HG02884 (cell line): ENCODE data around the gene ZNF639.
"Not testable (repeated sequence)": the region's sequence is repeated elsewhere in the genome, so short reads cannot be mapped to it uniquely, and the experiment has no call there.

ENCODE experiments used
- ATAC-seq: cut with Tn5 transposase; IDR thresholded peaks from one replicate; pipeline ENCODE4 v1.9.1; 2021; ENCODE audit warnings: mild to moderate bottlenecking, moderate library complexity; ENCODE audit not compliant: unreplicated experiment

ZNF639 gene, protein sequence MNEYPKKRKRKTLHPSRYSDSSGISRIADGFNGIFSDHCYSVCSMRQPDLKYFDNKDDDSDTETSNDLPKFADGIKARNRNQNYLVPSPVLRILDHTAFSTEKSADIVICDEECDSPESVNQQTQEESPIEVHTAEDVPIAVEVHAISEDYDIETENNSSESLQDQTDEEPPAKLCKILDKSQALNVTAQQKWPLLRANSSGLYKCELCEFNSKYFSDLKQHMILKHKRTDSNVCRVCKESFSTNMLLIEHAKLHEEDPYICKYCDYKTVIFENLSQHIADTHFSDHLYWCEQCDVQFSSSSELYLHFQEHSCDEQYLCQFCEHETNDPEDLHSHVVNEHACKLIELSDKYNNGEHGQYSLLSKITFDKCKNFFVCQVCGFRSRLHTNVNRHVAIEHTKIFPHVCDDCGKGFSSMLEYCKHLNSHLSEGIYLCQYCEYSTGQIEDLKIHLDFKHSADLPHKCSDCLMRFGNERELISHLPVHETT

DNA sequence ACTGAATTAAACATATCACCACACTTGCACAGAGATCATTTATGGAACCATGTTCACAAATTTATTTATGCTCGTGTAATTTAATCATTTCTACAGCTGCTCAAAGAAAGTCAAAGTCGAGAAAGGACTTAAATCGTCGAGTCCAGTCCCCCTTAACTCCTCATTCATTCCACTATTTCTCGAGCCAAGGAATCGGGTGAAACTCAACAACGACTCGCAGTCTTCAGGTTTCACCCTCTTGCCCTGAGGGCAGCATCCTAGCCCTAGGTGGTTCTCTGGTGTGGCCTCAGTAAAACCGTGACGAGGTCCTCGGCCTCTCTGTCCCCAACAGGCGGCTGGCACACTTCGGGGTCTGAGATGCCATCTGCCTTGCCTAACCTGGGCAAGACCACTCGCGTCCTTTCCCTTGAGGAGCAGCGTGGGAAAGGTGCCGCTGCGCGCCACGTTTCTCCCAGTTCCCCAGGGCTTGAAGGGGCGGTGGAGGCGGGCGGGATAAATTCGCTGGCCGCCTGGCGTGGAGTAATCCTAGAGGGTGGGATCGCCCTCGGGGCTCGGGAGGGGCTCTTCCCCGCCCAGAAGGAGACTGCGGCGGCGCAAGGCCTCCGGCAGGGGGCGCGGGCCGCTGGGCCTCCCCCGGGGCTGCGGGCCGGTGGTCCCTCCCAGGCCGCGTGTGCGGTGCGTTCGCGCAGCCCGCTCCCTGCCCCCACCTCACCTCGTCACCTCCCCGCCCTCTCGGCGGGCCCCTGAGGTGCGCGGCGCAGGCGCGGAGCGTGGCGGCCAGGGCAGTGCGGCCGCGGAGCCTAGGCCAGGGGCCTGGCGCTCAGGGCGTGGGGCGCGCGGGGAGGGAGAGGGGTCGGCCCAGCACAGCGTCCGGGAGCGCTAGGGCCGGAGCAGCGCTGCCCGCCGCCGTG lies at the start of gene ZNF639:
TSS of gene ZNF639 (plus strand) at position 746 of the 911 bp plus-strand sequence. CDS start 5,263 bp downstream, outside the sequence.
- peak; percentile 63 for ATAC-seq

DNA sequence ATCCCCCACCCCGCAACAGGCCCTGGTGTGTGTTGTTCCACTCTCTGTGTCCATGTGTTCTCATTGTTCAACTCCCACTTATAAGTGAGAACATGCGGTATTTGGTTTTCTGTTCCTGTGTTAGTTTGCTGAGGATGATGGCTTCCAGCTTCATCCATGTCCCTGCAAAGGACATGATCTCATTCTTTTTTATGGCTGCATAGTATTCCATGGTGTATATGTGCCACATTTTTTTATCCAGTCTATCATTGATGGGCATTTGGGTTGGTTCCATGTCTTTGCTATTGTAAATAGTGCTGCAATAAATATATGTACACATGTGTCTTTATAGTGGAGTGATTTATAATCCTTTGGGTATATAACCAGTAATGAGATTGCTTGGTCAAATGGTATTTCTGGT lies 48.4 kb upstream of the ZNF639 start:
- not testable (repeated sequence) for ATAC-seq

DNA sequence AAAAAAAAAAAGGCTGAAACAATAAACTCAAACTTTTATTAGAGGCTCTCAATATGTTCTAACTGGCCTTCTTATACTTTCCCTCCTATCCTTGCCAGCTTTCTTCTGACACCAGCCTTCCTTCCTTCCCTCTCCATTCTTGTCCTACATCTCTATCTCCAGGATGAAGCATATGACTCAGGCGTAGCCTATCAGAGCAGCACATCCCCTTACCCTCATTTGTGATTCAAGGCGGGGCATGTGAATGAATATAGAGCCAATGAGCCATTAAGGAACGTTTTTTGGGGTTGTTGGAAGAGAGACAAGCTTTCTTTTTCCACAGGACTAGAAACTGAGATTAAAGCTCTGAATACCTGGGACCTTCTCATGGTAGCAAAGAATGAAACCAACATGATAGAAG lies 46.8 kb upstream of the ZNF639 start:
- ATAC-seq: no peak

DNA sequence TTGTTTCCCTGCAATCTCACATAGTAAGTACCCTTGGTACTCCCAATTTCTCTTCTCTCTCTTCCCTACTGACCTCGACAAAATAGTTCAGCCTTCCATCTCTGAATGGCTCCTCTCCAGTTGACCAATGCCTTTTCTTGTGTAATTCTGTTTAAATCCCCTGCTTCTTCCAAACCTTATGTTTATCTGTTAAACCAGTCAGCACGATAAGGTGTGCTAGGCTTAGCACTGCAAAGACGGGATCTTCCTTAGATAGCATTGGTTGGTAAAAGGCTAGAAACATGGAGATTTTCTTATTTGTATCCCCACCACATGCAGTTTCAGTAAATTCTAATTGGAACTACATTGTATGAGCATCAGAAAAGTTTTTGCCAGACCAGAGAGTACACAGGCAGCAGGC lies 46.1 kb upstream of the ZNF639 start:
- ATAC-seq: no peak

DNA sequence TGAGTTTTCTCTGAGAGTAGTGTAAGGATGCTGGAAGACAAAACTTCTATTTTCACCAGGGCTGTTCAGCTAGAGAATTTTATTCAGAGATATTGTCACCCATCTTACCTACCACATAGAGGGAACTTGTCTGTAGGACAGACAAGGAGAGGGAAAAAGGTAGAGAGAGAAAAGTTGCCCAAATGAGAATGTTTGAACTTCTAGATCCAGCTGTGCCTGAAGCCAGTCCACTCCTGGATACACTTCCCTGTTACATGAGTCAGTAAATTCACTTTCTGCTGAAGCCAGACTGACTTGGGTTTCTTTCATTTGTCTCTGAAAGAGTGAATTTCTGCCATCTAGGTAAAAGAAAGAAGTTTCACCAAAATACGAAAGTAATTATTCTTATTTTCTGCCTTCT lies 44.7 kb upstream of the ZNF639 start:
- ATAC-seq: no peak

DNA sequence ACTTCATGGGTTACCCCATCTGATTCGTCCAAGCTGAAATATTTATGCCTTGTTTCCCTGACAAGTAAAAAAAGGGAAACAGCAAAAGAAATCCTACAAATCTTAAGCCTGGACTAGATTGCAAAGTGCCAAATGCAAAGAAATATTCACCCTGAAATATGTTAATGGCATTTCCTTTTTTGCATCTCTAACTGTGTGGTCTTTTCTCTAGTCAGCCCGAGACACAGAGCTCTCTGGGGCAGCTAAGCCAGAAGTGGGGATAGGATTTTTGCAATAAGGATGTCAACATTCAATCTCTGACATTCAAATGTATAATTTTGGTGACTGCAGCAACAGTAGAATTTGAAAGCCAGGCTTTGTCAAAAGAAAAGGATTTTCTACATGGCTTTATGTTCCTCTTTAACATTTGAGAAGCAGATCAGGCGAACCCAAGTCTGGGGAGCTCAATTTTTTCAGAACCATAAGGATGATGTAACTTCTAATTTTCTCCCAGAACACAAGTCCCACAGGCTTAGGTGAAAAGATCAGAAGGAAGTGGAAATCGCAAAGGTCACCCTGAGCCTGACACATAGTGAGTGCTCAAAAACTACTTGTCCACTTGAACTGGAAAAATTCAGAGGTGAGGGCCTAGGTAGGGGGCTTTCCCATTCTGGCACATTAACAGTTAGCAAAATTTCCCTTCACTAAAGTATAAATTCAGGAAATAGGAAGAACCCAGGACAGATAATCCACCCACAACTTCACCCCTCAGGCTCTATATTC lies 43.7 kb upstream of the ZNF639 start:
- no peak for ATAC-seq

DNA sequence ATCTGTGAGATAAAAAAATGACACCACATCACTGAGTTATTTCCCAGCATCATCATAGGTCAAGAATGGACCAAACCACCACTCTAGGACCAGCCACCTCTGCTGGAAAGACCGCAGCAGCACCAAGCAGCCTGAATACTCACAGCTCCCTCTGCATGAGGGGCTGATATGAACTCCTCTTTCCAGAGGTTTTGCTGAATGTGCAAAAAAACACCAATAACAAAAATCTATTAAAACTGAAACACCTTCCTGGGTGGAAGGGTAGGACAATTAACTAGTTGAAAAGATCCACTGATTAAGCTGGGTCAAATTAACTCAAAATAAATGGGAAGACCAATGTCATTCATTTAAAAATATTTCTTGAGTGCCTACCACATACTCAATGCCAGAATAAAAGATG lies 43.0 kb upstream of the ZNF639 start:
- no peak for ATAC-seq

DNA sequence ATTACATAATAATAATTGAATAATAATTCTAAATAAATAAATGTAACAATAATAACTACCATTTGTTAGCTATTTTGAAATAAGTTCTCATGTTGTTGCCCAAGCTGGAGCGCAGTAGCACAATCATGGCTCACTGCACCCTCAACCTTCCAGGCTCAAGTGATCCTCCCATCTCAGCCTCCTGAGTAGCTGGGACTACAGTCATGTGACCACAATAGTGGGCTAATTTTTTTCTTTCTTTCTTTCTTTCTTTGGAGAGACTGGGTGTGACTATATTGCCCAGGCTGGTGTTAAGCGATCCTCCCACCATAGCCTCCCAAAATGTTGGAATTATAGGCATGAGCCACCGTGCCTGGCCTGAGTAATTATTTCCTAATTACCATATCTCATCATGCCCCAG lies 41.0 kb upstream of the ZNF639 start:
- no peak for ATAC-seq

DNA sequence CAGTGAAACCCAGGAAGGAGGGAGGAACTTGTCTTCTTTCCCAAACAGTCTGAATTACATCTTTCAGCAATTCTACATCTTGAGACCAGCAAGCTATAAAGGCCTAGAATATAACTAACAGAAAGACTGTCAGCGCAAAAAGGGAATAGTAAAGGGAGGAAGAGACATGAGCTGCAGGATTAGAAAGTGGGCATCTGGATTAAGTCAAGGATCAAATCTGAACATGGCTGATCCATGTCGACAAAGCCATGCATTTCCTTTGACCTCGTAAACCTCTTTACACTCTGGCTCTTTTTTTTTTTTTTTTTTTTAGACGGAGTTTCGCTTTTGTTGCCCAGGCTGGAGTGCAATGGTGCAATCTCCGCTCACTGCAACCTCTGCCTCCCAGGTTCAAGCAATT lies 36.5 kb upstream of the ZNF639 start:
- no peak for ATAC-seq

DNA sequence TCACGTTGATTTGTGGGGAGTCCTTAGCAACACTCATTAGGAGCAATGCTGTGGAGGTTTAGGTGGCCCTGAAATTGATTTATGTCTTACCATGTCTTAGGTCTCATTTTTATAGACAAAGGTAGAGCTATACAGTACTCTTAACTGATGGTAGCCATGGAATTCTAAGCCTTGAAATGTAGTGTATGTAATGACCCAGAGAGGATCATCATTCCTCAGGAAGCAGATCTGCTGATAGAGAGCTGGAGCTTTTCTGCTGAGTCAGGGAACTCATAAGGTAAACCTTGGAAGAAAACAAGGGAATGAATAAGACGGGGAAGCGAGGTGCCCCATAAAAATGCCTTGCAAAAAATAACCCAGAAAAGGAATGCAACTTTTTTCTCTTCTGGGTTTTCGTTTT lies 34.0 kb upstream of the ZNF639 start:
- ATAC-seq: no peak

DNA sequence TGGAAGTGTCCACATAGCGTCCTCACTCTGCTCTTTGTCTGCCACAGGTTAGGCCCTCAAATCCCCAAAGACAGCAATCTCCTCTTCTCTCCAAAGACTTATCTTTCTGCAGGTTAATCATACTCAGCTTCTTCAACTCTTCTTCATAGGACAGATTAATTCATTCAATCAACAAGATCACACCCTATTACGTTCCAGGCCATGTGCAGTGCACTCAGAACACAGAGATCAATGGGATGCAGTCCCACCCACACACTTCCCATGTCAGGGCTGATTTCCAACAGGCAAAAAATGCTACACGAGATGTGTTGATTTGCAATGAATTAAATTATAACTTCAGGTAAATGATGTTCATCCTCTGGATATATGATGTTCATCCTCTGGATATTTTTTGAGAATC lies 33.5 kb upstream of the ZNF639 start:
- no peak for ATAC-seq

DNA sequence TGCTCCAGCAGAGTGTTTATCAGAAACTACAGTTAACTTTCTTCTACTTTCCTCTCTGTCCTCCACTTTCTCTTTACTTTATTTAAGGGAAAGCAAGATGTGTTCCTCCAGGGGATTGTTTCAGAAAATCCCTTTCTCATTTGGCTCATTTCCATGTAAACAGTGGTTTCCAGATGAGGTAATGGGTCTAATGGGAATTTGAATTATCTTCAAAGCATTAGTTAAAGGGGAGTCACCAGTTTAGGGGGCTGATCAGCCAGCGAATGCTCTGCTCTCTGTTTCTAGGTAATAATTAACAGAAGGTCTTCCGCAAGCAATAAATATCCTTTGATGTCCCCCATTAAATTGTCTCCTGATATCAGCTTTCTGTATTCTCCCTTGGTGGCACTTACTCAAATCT lies 30.4 kb upstream of the ZNF639 start:
- no peak for ATAC-seq

DNA sequence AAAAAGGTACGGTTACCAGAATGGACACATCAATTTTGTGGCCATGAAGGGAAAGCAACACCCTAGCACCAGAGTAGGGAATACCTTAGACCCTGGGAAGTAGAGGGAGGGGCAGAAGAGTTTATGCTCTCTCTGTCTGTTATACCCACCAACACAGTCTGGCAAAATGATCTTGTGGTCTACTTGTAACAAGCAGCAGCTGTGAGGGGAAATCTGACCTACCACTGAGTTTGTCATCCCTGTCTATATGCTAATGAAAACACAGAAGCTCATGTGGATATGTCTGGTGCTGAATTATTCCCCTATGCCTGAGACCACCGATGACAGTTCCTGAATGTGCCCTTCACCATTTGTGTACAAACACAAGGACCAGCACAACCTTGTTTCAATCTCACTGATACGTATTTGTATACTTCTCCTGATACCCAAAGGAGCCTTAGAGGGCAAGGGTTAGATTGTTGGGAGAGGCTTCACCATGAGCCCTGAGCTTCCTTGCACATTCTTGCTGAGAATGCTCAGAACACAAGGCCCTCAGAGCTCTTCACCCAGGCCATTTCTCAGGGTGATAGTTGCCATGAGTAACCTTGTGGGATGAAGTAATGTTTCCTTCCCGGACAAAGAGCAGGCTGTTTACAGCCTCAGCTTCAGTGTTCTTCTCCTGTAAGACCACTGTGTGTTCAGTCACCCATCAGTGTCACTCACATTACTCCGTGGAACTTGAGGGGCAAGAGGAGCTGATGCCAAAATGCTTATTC lies 24.7 kb upstream of the ZNF639 start:
- ATAC-seq: no peak

DNA sequence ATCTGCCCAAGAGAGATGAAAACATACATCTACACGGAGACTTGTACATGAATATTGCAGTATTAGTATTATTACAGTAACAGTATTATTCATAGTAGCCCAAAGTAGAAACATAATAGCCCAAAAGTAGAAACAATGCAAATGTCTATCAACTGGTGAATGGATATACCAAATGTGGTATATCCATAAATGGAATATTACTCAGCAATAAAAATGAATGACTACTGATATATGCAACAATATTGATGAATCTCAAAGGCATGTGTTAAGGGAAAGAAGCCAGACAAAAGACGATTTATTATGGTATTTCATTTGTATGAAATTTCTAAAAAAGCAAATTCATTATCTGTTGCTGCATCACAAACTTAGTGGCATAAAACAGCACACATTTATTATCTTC lies 23.5 kb upstream of the ZNF639 start:
- ATAC-seq: no peak

DNA sequence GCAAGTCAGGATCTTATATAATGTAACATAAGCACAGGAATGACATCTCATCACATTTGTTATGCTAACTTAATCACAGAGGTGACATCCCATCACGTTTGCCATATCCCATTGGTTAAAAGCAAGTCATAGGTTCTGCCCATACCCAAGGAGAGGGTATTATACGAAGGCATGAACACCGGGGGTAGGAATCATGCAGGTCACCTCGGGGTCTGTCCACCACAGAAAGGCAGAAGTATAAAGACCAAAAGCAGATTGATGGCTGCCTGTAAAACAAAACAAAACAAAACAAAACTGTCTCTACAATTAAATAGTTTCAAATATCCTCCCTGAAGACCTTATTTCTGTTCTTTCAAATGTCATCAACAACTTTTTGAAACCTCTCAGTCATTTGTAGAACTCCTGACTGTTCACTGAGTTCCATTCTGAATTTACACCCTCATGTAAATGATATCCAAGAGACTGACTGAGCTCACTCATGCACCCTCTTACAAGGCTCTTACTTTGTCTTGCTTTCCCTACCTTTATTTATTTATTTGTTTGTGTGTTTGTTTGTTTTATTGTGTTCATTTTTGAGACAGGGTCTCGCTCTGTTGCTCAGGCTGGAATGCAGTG lies 22.7 kb upstream of the ZNF639 start:
- ATAC-seq: peak; percentile 88

DNA sequence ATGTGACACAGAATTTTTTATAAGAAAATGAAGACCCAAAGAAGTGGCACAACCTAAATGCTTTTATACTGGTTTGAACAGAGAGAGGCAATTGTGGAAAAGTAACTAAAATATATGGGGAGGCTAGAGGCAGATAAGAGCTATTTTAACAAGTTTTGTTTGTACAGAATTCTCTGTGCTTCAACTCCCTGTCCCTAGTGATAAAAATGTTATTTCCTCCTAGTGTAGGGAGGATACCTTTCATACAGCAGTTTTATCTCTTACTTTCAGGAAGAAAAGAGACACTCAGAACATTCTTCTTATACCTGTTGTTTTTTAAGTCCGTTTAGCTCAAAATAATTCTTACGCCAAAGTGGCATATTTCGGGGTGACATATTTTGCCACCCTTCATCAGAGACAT lies 21.2 kb upstream of the ZNF639 start:
- ATAC-seq: no peak

DNA sequence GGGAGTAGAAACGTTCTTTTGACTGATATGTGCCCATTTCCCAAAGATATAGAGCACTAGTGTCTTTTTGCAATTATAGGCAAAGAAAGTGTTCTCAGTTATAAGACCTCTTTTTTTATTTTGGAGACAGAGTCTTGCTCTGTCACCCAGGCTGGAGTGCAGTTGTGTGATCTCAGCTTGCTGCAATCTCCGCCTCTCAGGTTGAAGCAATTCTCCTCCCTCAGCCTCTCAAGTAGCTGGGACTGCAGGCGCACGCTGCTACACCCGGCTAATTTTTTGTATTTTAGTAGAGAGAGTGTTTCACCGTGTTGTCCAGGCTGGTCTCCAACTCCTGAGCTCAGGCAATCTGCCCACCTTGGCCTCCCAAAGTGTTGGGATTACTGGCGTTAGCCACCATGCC lies 20.7 kb upstream of the ZNF639 start:
- no peak for ATAC-seq

DNA sequence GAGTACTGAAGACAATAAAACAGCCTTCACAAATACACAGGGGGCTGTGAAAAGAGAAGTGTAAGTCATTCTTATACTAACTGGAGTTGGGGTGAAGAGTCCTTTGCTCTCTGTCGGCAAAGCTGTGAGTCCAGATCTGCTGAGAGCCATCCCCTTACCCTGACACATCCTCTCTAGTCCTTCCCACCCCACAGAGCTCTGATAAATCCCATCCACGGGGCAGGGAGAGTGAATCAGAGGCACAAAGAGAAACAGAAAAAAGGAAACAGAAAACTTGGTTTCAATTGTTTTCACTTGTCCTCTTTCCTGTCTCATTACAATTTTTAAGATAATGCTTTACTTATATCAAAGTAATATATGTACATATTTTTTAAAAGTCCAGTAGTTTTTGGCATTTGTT lies 18.2 kb upstream of the ZNF639 start:
- ATAC-seq: no peak

DNA sequence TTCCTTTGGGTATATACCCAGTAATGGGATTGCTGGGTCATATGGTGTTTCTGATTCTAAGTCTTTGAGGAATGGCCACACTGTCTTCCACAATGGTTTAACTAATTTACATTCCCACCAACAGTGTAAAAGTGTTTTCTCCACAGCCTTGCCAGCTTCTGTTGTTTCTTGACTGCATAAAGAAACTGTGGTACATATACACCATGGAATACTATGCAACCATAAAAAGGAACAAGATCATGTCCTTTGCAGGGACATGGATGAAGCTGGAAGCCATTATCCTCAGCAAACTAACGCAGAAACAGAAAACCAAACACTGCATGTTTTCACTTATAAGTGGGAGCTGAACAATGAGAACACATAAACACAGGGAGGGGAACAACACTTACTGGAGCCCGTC lies 15.5 kb upstream of the ZNF639 start:
- ATAC-seq: not testable (repeated sequence)

DNA sequence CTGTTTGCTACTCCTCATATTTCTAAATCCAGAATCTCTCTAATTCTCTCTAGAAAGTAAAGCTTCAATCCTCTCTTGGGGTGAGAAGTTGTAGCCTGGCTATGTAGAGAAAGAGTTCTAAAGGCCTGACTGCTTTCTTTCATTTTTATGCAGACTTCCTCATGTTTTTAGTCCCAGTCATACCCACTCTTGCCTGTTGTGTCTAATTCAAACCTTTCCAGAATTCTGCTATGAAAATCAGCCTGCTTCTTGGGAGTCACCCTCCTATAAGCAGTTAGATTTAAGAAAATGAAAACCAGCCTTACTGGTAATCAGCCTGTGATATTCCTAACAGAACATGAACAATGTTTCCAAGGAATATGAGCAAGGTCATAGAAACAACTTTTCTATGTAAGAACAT lies 14.8 kb upstream of the ZNF639 start:
- ATAC-seq: no peak
